A549 (cell line): Measurements from ENCODE around the gene ASCL2.

Experiments
- CBX8 ChIP-seq: fragments of 200-600 bp; sonication (generic); IDR thresholded peaks from 2 replicates; pipeline ENCODE4 v1.6.1; 2016
- CEBPB ChIP-seq, 2 experiments: fragments of >200 bp in 1 of 2; sonication (Bioruptor Twin) in 1 of 2; formaldehyde crosslinking in 1 of 2; IDR thresholded peaks; 2 replicates each; pipeline ENCODE4 v1.6.1; 2012 to 2016
- CTCF ChIP-seq: fragments of >200 bp; sonication (Bioruptor Twin); formaldehyde crosslinking; IDR thresholded peaks from 3 replicates; pipeline ENCODE4 v1.5.1; 2016
- EHF ChIP-seq: fragments of 250-450 bp; sonication (Bioruptor Pico); IDR thresholded peaks from 2 replicates; pipeline ENCODE4 v1.5.0; 2020; ENCODE audit warnings: mild to moderate bottlenecking
- EP300 ChIP-seq, 2 experiments: fragments of >200 bp; sonication (Bioruptor Twin); formaldehyde crosslinking; IDR thresholded peaks; 2 replicates in 1 of 2; 3 replicates in 1 of 2; pipeline ENCODE4 v1.6.1; 2016 to 2017
- ESRRA ChIP-seq: fragments of 150-350 bp; IDR thresholded peaks from 2 replicates; pipeline ENCODE4 v1.6.1; 2014; ENCODE audit warnings: mild to moderate bottlenecking, low read length, borderline replicate concordance
- NPAS2 ChIP-seq: fragments of 250-450 bp; sonication (Bioruptor Pico); IDR thresholded peaks from 2 replicates; pipeline ENCODE4 v1.8.0; 2022; ENCODE audit warnings: mild to moderate bottlenecking, moderate library complexity, borderline replicate concordance
- POLR2A ChIP-seq: IDR thresholded peaks from 2 replicates; pipeline ENCODE4 v1.6.1; 2012; ENCODE audit warnings: mild to moderate bottlenecking, low read length
- TFCP2L1 ChIP-seq: fragments of 250-450 bp; sonication (Bioruptor Pico); IDR thresholded peaks from 2 replicates; pipeline ENCODE4 v1.5.0; 2021; ENCODE audit warnings: mild to moderate bottlenecking

- no peak for TF ChIP-seq NPAS2
- TF ChIP-seq POLR2A, result no peak
- no peak for TF ChIP-seq CBX8
- no peak for TF ChIP-seq CTCF
- no peak for TF ChIP-seq ESRRA
- no peak for TF ChIP-seq EP300 (IDR thresholded peaks at IDR 0.05)
- no peak for TF ChIP-seq CEBPB (IDR thresholded peaks at IDR 0.05)
- no peak for TF ChIP-seq TFCP2L1
- TF ChIP-seq EHF, result no peak
Observed at GRCh38 chr11:2290351-2290841, 20.0 kb upstream of the ASCL2 start.
